HG03060 (cell line): ENCODE measurements around the gene EPS8.
A peak's percentile ranks its signal among the peaks of the same experiment; 100 is the strongest.

Experiments
- ATAC-seq: cut with Tn5 transposase; IDR thresholded peaks from one replicate; pipeline ENCODE4 v1.9.1; 2021; ENCODE audit warnings: low read depth, moderate number of reproducible peaks; ENCODE audit not compliant: unreplicated experiment

EPS8 gene

DNA sequence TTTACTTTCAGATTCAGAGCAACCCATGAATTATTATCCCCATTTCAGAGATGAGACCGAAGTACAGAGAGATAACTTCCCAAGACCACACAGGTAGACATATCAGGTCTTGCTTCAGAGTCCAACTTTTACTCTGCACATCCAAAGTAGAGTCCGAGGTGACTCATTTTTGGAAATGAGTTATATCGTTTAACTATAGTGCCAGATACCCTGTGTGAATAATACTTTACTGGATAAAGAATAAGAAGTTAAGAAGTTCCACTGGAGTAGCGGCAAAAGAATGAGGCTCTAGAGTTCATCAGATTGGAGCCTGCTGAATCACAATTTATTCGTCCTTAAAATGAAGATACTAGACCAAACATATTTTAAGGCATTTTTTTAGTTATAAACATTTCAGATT, 124.7 kb downstream of the EPS8 start:
- ATAC-seq: no peak

DNA sequence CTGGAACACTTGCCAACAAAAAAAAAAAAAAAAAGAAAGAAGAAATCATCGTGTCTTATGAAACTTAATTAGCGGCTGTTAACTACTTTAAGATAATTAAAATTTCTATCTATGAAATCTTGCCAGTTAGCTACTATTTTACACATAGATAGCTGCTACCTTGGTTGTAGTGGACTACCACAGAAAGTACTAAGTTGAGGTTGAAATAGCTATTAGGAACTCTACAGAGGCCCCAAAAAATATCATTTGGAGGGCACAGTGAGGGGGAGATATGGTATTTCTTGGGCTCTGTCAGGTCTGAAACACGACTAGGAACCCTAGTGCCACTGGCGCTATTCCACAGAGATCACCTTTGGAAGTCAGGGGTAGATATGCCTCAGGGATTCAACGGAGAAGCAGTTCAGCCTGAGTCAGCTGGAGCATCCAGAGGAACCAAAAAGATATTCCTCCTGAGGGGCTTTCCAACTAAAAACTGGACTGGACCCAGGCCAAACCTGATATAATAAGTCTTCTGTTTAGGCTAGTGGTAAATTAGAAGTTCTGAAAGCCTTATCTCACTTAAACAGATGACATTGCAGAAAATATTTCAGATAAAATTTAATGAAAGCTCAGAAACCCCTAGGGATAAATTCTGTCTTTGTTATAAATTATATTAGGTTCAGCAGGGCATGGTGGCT, 126.1 kb downstream of the EPS8 start:
- no peak for ATAC-seq

DNA sequence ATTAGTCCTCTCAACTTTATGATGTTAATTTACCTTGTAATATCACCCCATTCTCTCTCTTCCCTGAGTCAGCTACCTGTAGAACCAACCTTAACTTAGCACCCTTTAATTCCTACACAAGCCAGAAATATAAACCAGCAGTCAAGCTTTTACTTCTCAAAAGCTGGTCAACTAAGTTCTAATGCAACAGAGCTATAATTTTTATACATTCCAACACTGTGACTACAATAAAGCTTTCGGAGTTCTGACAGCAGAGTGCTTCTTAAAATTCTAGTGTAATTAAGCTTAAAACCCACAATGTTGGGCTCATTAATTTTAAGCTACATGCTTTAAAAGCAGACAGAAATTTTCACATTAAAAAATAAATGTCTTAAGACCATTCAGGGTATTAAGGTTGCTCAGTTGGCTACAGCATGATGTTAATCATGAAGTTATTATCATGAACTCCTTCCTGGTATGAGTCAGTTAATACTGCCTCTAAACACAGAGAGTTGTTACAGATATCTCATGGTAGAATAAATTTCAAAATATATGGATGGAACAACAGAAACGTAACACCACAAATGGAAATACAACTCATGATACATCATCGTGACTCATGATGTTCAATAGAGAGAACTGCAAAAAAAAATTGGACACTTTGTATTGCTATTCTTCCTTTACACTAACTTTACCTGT, 126.7 kb downstream of the EPS8 start:
- ATAC-seq: no peak

DNA sequence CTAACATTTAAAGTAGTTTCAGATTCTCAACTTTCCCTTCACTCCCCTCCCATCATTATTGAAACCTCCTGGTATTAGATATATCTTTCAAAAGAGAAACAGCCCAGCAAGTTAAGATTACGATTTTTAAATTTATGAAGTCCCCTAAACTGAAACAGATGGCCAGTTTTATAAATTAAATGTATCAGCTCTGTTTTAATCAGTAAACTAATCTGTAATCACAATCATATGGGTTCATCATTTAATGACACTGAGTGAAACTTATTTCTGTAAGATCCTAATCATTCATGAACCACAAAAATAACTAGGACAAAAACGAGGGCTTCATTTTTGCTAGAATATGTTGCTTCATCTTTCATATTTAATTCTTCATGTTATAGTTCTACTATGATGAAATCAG, 137.8 kb downstream of the EPS8 start:
- ATAC-seq: no peak

DNA sequence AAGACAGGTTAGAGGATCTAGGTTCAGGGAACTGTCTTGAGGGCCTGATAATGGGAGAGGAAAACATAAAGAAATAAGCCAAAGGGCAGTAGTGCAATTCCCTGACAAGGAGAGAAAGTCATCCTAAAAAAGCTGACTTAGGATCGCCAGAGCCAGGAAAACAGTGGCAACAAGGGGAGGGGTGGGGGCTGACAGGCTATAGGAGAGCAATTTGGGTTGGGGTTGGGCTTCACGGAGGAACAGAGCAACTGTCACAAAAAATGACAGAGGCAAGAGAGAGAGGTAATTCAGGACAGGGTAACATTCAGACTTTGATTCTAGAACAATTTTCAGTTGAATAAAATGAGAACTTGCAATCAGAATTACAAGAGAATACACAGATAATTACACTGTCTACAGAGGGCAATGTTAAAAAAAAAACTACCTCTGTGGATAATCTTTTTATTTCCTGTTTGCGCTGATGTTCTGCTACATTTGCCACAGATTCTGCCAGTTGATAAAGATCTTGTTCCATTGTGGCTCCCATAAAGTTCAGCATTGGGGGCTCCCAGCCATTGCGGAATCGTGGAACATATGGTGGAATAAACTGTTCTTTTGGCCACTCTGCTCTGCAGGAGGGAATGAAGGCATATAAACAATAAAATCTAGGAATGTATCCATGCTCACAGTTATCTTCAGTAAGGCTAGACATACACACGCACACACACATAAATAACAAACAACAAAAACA, 138.6 kb downstream of the EPS8 start:
- no peak for ATAC-seq

DNA sequence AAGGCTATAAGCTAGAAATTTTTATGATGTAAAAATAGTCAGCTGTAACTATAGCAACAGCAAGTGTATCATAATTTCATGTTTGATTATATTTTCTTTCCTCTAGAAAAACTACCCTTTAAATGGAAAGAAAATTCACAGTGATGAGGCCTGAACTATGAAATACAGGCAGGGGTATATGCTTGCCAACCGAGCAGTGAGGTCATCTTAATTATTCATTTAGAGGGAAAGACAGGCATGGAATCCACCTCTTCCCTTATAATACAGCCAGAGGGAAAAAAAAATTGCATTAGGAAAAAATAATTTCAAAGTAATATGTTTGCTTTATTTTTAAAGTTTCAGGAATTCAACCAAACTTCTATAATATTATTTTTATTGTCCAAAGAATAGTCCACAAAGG, 139.8 kb downstream of the EPS8 start:
- no peak for ATAC-seq

DNA sequence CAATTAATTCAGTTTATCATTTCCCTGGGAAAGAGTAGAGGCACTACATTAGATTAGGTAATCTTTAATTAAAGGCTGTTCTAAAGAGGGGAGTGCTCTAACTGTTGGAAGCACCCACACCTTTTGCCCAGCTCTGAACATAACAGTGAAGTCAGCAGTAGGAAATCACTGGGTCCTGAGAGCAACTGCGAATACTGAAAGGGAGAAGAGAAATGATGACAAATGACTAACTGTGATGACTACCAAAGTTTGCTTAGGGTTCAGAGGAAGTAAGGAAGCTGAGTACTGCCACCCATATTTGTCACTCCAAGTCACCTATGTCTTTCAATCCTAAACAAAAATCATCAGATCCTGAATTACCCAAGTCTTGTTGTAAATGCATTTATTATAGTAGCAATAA, 140.6 kb downstream of the EPS8 start:
- no peak for ATAC-seq

DNA sequence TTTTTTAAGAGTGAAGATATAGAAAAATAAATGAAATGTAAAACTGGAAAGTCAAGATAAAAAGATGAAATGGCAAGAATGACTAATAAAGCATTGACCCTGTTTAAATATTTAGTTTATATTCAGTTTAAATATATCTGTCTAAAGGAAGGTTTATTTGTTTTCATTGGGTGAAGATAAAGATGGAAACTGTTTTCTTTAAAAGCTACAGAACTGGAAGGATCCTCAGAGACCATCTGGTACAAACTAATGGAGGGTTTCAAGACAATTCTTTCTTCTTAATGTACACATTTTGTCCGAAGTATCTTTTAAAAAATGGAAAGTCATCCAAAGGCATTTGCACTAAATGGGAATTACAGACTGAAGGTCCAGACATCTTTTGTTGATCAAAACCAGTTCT, 142.6 kb downstream of the EPS8 start:
- no peak for ATAC-seq

DNA sequence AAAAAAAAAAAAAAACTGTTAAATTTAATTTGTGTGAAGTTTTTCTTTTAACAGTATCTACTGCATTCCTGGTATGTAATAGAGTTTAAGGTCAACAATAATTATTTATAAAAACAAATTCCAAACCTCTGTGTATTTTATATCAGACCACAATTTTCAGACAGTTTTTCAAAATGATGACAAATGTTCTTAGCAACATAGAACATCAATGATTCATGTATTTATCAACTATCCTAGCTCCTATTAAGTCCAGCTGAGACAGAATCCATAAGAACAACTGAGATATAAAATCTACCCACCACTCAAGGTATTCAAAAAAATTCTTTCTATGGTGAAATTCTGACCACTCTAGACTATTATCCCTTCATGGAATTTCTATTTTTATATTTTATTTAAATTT, 144.5 kb downstream of the EPS8 start:
- ATAC-seq: no peak

DNA sequence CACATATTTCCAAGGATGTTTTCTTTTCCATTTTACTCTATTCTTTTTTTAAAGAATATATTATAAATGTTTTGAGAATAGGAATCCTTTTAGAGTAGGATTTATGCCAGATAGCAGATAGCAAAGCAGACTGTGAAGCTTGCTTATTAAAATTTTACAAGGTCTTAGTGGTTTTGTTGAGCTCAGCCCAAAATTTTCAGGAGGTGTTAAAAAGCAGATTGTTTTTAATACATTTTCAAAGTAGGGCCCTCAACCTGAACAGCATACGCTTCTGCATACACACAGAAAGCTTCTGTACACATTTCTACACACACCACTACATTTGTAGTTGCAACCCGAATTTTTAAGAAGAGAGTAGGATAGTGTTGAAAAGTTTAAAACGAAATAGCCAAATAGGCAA, 151.0 kb downstream of the EPS8 start:
- ATAC-seq: no peak

DNA sequence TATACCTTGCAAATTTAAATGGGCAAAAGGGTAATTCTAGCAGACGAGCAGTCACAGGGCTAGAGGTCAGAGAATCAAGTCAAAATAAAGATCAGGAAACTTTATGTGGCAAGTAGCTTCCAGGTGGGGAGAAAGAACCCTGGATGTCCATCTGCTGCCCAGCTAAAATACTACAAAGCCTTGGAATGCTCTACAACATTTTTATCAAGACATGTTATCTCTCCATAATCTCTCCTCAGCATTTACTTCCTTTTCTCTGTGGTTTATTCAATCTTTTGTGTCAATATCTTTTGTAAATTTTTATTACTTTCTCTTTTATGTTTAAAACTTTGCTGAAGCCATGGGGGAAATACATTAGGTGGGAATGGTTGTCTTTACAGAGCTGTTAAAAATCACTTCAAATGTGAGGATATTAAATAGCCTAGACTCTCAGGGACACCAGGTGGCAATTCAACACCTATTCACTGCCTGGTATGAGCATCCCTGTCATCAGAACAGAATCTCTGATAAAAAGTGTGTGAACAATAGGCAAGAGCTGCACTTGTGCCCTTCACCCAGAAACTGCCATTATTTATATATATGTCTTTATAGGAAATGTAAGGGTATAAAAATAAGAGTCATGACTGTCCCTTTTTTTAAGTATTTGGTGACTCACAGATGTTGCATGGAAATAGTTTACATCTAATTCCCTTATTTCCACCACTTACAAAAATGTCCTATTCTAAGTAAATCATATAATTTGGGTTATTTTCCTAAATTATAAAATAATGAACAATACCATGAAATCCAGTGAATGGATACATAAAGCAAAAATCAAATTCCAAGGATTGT, 152.9 kb downstream of the EPS8 start:
- ATAC-seq: no peak

DNA sequence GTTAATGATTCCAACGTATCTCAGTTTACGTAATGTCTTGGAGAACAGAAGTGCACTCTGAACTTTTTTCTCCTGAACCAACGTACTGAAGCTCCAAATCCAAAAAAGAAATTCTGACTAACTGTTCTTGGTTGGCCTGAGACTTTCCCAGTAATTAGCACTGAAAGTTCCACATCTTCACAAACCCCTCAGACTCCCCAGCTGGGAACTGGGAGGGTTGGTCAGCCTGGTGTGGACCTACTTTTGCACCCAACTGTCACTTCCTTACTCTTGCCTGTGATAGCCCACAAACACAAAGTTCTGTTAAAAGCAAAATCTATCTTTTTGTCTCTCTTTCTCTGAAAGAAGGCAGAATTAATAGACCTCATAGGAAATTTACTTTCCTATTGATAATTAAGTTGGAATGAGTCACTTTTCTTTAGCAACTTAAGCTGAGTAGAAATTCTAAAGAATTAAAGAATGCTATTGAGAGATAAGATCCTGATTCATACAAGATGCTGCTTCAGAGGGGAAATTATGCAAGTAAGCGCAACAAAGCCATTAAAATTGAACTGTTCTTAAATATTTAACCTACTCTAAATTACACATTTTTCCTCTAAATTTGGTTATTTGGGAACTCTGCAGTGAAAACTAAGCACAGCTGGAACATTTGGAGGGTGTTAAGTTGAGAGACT, 155.0 kb downstream of the EPS8 start:
- ATAC-seq: no peak

DNA sequence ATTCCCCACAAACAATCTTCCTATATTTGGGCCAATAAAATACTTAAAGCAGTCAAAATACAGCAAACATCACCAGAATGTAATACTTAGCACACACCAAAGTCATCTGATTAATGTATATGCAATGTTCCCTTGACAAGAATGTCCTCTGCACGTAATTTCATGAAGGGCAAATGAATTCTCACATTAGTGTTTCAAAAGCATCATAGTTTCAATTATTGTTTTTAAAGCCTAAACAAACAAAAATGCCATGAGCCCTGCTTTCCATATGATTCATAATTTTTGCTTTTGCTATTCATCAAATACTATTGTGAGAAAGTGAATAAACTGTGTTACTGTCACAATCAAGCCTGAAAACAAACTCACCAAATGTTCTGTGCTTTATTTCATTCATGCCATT, 156.0 kb downstream of the EPS8 start:
- no peak for ATAC-seq

DNA sequence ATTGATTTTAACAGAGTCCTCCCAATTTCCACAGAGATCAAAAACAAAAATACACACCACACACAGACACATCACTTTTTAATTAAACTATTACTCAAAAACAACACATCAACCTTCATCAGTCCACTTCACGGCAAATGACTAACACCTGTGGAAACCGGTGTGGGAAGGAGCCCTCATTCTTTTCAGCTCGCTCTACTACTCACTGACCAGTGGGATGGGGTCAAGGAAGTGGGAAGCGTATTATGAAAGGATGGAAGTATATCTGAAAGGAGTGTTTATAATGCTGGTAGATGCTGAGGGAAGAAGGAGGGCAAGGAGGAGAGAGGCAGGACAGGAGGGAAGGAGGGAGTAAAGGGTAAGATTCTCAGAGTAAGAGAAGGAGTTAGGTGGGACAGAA, 156.5 kb downstream of the EPS8 start:
- no peak for ATAC-seq

DNA sequence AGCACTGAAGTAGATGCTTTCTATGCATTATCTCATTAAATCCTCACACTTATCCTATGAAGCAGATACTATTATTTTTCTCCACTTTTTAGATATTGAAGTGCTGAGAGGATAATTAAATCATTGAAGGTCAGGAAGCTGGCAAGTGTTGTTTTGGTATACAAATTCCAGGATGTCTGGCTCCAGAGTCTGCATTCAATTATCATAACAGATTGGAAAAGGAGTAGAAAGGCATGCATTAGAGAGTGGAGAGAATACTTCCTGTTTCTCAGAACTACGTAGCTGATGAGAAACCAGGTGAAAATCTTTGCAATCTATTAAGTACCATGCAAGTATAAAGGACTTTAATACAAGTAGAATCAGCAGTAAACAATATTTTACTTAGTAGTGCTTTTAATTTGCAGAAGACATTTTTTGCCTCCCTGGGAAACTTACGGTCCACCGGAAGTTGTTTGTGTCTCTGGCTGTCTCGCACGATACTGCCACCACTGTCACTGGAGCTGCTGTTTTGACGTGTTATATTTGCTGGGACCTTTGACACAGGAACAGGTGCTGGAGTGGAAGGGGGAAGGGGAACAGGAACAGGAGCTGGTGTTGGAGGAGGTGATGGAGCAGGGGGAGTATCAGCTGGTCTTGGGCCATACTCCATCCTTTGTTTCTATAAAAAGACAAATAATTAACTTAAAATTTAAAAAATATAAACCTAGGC, 158.0 kb downstream of the EPS8 start:
- ATAC-seq: no peak

DNA sequence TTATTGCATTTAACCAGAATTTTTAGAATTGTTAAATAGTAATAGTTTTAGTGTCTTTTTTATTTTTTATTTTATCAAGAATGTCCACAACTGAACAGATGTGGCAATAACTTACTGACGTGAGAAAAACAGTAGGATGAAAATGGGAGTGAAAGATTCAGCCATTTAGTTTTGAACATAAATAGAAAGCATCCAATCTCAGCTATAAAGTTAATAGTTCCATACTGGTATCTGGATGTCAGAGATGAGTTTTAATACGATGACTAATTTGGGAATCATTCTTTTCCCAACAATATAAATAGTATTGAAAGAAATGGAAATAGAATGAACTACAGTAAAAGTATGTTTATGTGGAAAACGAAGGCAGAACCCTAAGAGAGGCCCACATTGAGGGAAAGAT, 159.4 kb downstream of the EPS8 start:
- no peak for ATAC-seq

DNA sequence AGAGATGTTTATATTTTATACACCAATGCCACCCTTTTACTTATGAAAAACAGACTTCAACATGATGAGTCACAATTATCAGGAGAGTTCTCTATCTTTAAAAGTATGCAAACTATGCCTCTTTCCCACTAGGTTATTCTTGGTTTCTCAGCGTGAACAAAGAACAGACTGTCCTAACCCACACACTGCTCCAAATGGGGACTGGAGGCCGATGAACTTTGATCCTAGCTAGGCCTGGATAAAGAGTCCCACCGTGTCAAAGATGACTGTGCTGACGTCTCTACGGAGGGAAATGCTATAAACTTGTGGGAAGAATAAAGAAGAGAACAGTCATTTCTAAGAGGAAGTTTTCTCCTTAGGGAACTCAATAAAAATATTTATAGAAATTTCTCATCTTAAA, 160.1 kb downstream of the EPS8 start:
- ATAC-seq: peak; percentile 59

DNA sequence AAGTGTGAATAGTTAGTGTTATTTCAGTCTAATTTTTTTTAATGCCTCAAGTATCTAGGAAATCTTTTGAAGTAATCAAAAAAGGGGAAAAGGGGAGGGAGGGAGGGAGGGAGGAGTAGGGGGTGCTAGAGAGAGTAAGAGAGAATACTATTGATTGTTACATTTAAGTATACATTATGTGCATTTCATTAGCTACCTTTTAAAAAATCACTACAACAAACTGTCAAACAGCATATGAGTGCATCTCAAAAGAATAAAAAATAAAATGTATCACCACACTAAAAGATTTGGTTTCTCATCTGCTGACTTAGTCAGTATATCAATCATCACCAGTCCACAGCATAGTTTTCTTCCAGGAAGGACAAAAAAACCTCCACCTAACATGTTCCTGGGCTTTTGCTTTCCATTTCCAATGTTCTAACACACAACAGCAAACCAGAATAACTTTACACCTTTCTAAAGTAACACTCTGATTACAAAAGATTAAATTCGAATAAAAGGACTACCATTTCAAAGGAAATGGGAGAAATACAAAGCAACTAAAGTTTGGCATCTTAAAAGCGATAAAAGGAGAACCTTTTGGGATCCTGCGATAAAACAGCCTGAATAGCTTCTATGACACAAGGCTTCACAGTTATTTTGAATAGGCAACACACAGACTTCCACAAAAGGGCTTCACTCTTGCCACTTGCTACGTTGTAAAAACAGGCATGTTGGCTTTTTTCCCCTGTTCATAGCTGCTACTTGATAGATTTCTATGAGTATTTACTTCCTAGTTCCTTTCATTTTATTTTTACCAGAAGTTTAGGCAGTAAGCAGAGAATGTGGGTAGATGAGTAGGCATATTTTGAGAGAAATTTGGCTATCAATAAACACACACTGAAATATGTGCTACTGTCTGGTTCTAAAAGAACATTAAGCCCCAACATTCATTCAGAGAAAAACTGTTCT, 160.9 kb downstream of the EPS8 start:
- ATAC-seq: no peak

DNA sequence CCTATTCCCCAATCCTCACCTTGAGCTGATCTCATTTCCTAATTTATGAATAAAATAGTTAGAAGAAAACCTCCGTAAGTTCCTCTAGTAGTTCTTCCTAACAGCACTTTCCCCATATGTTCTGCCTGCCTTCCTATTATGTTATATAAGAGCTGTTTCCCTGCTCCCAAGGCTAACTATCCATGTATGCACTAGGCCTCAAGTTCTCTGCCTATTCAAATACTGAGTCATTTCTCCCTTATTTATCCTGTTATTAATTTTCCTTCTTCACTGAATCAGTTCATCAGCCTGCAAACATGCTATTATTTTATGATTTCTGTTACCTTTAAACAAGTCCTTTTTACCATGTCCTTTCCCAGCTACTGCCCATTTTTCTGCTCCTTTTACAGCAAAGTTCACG, 164.1 kb downstream of the EPS8 start:
- ATAC-seq: no peak
